HuH-7.5 (cell line): ENCODE data around the gene MDK.

Experiments used
- DNase-seq: peaks from one replicate; pipeline ENCODE4 v3.0.0; 2011; ENCODE audit warnings: low spot score

MDK gene

GRCh38 chr11:46381048-46381818, at the start of gene MDK:
TSS of gene MDK (plus strand) at chr11:46381669. CDS start at chr11:46382058, 389 bp downstream.
- DNase-seq = peak; percentile 57

- DNase-seq = no peak
Observed at GRCh38 chr11:46332093-46332567, 49.3 kb upstream of the MDK start.

GRCh38 chr11:46332568-46333393, 48.7 kb upstream of the MDK start:
- no peak for DNase-seq

- DNase-seq = no peak
Observed at GRCh38 chr11:46333394-46333947, 48.0 kb upstream of the MDK start.

GRCh38 chr11:46334211-46334610, 47.3 kb upstream of the MDK start:
- DNase-seq = no peak

GRCh38 chr11:46335271-46335670, 46.2 kb upstream of the MDK start:
- DNase-seq = no peak

GRCh38 chr11:46335890-46336562, 45.4 kb upstream of the MDK start:
- DNase-seq = no peak

- DNase-seq = no peak
Observed at GRCh38 chr11:46336563-46337180, 44.8 kb upstream of the MDK start.

GRCh38 chr11:46337626-46338345, 43.7 kb upstream of the MDK start:
- no peak for DNase-seq

GRCh38 chr11:46338636-46338987, 42.9 kb upstream of the MDK start:
- no peak for DNase-seq

GRCh38 chr11:46338988-46339666, 42.3 kb upstream of the MDK start:
- DNase-seq = no peak

GRCh38 chr11:46339816-46340215, 41.7 kb upstream of the MDK start:
- DNase-seq = no peak

- no peak for DNase-seq
Observed at GRCh38 chr11:46341454-46341853, 40.0 kb upstream of the MDK start.

GRCh38 chr11:46342239-46342638, 39.2 kb upstream of the MDK start:
- DNase-seq = no peak

- DNase-seq = no peak
Observed at GRCh38 chr11:46343520-46343919, 37.9 kb upstream of the MDK start.

- DNase-seq = no peak
Observed at GRCh38 chr11:46345131-46345597, 36.3 kb upstream of the MDK start.

- no peak for DNase-seq
Observed at GRCh38 chr11:46345881-46346484, 35.5 kb upstream of the MDK start.

- peak; percentile 85 for DNase-seq
Observed at GRCh38 chr11:46346886-46347636, 34.4 kb upstream of the MDK start, which contains the start of gene DGKZ. TSS of gene DGKZ (plus strand) at chr11:46347463. CDS start at chr11:46347660, 197 bp downstream.

- no peak for DNase-seq
Observed at GRCh38 chr11:46347637-46348311, 33.7 kb upstream of the MDK start.
